HCT116 (cell line): Measurements from ENCODE around the gene GRB2. TPM values are rescaled to one million over a fixed set of nuclear protein-coding genes. Genes with fewer than 3 reads are reported as not detected.

ENCODE experiments used
- ATAC-seq: fragments of 200-7000 bp; cut with Tn5 transposase; 2 replicates; pipeline ENCODE4 v1.9.1; 2020; ENCODE audit warnings: mild to moderate bottlenecking, moderate library complexity
- BruUV-seq: library from RNA; stranded (reverse); fragments of 400-500 nt; replicated peaks from 2 replicates; lab custom pipeline; 2021; lab: Mats Ljungman, UMichigan
- CTCF ChIA-PET: fragments of 300-600 bp; sonication (Branson Sonifier 250); formaldehyde crosslinking; loops from one replicate; lab custom pipeline; 2021; ENCODE audit warnings: antibody characterized with exemption; lab: Charles Lee
- POLR2A ChIA-PET: fragments of 300-600, 350-600 bp; sonication (Branson Sonifier 250); formaldehyde crosslinking; loops from one replicate; lab custom pipeline; 2021; ENCODE audit warnings: antibody characterized with exemption; lab: Charles Lee
- RAD21 ChIA-PET, 2 experiments: fragments of 300-600 bp; sonication (Branson Sonifier 250); formaldehyde crosslinking; loops; one replicate each; lab custom pipeline; 2023; ENCODE audit warnings: low total read pairs in 2 of 2; ENCODE audit not compliant: uncharacterized antibody in 2 of 2, unreplicated experiment in 2 of 2, low non-redundant PET in 1 of 2; lab: Charles Lee
- DNase-seq: peaks from one replicate; pipeline ENCODE4 v3.0.0-alpha.2; 2010; ENCODE audit warnings: low read depth, low spot score
- H2AFZ ChIP-seq: fragments of 200-600 bp; shearing (Covaris generic), sonication (generic); 2 replicates; pipeline ENCODE4 v1.6.1; 2017; ENCODE audit warnings: low read depth, mixed run types, mixed read lengths, antibody characterized with exemption, low read length; ENCODE audit not compliant: poor library complexity, severe bottlenecking
- H3K27ac ChIP-seq: 2 replicates; pipeline ENCODE4 v1.5.1; 2012; ENCODE audit warnings: low read depth, low read length
- H3K27me3 ChIP-seq: fragments of 200-600 bp; sonication (generic); 2 replicates; pipeline ENCODE4 v1.6.1; 2016; ENCODE audit warnings: mixed run types, low read length, mixed read lengths; ENCODE audit not compliant: insufficient read depth
- H3K36me3 ChIP-seq, 2 experiments: fragments of 200-500 bp in 1 of 2; fragments of 200-600 bp in 1 of 2; sonication (Bioruptor generic) in 1 of 2; sonication (generic) in 1 of 2; 2 replicates each; pipeline versions ENCODE4 v1.5.1 to v1.6.1; 2014 to 2016; ENCODE audit warnings: low read length in 2 of 2, inconsistent platforms in 1 of 2, mixed read lengths in 1 of 2, mixed run types in 1 of 2; ENCODE audit not compliant: insufficient read depth in 2 of 2, control insufficient read depth in 1 of 2
- H3K4me1 ChIP-seq, 2 experiments: fragments of 200-600 bp in 1 of 2; sonication (generic) in 1 of 2; 2 replicates each; pipeline versions ENCODE4 v1.5.1 to v1.6.1; 2012 to 2017; ENCODE audit warnings: low read length in 2 of 2, inconsistent platforms in 1 of 2, mild to moderate bottlenecking in 1 of 2, mixed read lengths in 1 of 2, mixed run types in 1 of 2, moderate library complexity in 1 of 2; ENCODE audit not compliant: insufficient read depth in 2 of 2, control insufficient read depth in 1 of 2
- H3K4me2 ChIP-seq: fragments of 200-600 bp; sonication (generic); 2 replicates; pipeline ENCODE4 v1.6.1; 2017; ENCODE audit warnings: mixed run types, low read length, mixed read lengths
- H3K4me3 ChIP-seq, 2 experiments: fragments of 200-600 bp in 1 of 2; sonication (generic) in 1 of 2; replicated peaks in 1 of 2; 2 replicates each; pipeline ENCODE4 v1.5.1; 2011 to 2016; ENCODE audit warnings: low read length in 2 of 2, control low read depth in 1 of 2, low read depth in 1 of 2, mild to moderate bottlenecking in 1 of 2, mixed read lengths in 1 of 2, mixed run types in 1 of 2
- H3K79me2 ChIP-seq: fragments of 200-600 bp; sonication (generic); 2 replicates; pipeline ENCODE4 v1.6.1; 2017; ENCODE audit warnings: mild to moderate bottlenecking, mixed run types, low read length, moderate library complexity, mixed read lengths; ENCODE audit not compliant: insufficient read depth
- H3K9ac ChIP-seq: fragments of 200-600 bp; sonication (generic); 2 replicates; pipeline ENCODE4 v1.6.1; 2016; ENCODE audit warnings: low read length, mixed read lengths
- H3K9me2 ChIP-seq: fragments of 200-600 bp; sonication (generic), shearing (Covaris generic); 2 replicates; pipeline ENCODE4 v1.6.1; 2017; ENCODE audit warnings: mixed run types, mild to moderate bottlenecking, moderate library complexity; ENCODE audit not compliant: insufficient read depth
- H3K9me3 ChIP-seq, 2 experiments: fragments of 200-500 bp in 1 of 2; fragments of 200-600 bp in 1 of 2; sonication (Bioruptor generic) in 1 of 2; sonication (generic) in 1 of 2; 2 replicates each; pipeline ENCODE4 v1.6.1; 2014 to 2017; ENCODE audit warnings: low read length in 2 of 2, mixed read lengths in 2 of 2, inconsistent platforms in 1 of 2, low read depth in 1 of 2, mild to moderate bottlenecking in 1 of 2, mixed run types in 1 of 2, moderate library complexity in 1 of 2; ENCODE audit not compliant: control insufficient read depth in 1 of 2, insufficient read depth in 1 of 2
- H4K20me1 ChIP-seq: fragments of 200-600 bp; sonication (generic), shearing (Covaris generic); 2 replicates; pipeline ENCODE4 v1.6.1; 2017; ENCODE audit warnings: mixed run types, mild to moderate bottlenecking, moderate library complexity; ENCODE audit not compliant: insufficient read depth
- CEBPB ChIP-seq: IDR thresholded peaks from 2 replicates; pipeline ENCODE4 v1.6.1; 2012; ENCODE audit warnings: low read depth
- FOSL1 ChIP-seq: IDR thresholded peaks from 2 replicates; pipeline ENCODE4 v1.6.1; 2012; ENCODE audit warnings: low read depth
- JUND ChIP-seq: IDR thresholded peaks from 2 replicates; pipeline ENCODE4 v1.6.1; 2012
- POLR2A ChIP-seq: IDR thresholded peaks from 2 replicates; pipeline ENCODE4 v1.7.0; 2011; ENCODE audit warnings: borderline replicate concordance; ENCODE audit not compliant: insufficient read depth, insufficient read length; ENCODE audit errors: extremely low read depth
- POLR2AphosphoS5 ChIP-seq: IDR thresholded peaks from 2 replicates; pipeline ENCODE4 v1.6.1; 2011; ENCODE audit warnings: mild to moderate bottlenecking, low read depth, low read length, moderate library complexity
- RAD21 ChIP-seq: IDR thresholded peaks from 2 replicates; pipeline ENCODE4 v1.6.1; 2012; ENCODE audit warnings: low read depth, mild to moderate bottlenecking
- SIN3A ChIP-seq: IDR thresholded peaks from 2 replicates; pipeline ENCODE4 v1.6.1; 2012; ENCODE audit warnings: low read depth
- SRF ChIP-seq: IDR thresholded peaks from 2 replicates; pipeline ENCODE4 v1.6.1; 2012; ENCODE audit warnings: low read depth
- YY1 ChIP-seq: IDR thresholded peaks from 2 replicates; pipeline ENCODE4 v1.6.1; 2011; ENCODE audit warnings: low read length, low read depth, moderate library complexity, mild to moderate bottlenecking; ENCODE audit not compliant: insufficient replicate concordance; ENCODE audit errors: extremely low read depth
- ZFX ChIP-seq: fragments of 450-650 bp; IDR thresholded peaks from 2 replicates; pipeline ENCODE4 v1.6.1; 2017
- ZNF274 ChIP-seq: fragments of 200-500 bp; sonication (Bioruptor generic); IDR thresholded peaks from 2 replicates; pipeline ENCODE4 v1.6.1; 2014; ENCODE audit warnings: mild to moderate bottlenecking, low read depth, low read length, inconsistent platforms
- intact Hi-C: fragments of 100-400 bp; cut with micrococcal nuclease; formaldehyde crosslinking; loops from 2 replicates; pipeline ENCODE4 v1.10.0; 2022
- total RNA-seq: library from RNA; stranded (reverse); gene quantifications from one replicate; pipeline ENCODE4 v1.2.1, GENCODE V29; 2021; ENCODE audit not compliant: unreplicated experiment
- TF ChIP-seq, protein P1 (sequence below): IDR thresholded peaks from 2 replicates; pipeline ENCODE4 v1.6.1; 2012
- TF ChIP-seq, protein P2 (sequence below): IDR thresholded peaks from 2 replicates; pipeline ENCODE4 v1.6.1; 2012
- TF ChIP-seq, protein P3 (sequence below), 3 experiments: fragments of 200-600 bp in 1 of 3; sonication (generic) in 1 of 3; IDR thresholded peaks in 2 of 3; conservative IDR thresholded peaks in 1 of 3; 2 replicates each; pipeline ENCODE4 v1.5.1; 2012 to 2017; ENCODE audit warnings: low read depth in 2 of 3, low read length in 2 of 3, antibody characterized with exemption in 1 of 3, borderline replicate concordance in 1 of 3, control low read depth in 1 of 3, mild to moderate bottlenecking in 1 of 3, mixed read lengths in 1 of 3, mixed run types in 1 of 3, moderate library complexity in 1 of 3; ENCODE audit not compliant: insufficient read depth in 1 of 3
- TF ChIP-seq, protein P4 (sequence below): IDR thresholded peaks from 2 replicates; pipeline ENCODE4 v1.6.1; 2011; ENCODE audit warnings: mild to moderate bottlenecking, low read length, moderate library complexity; ENCODE audit not compliant: insufficient replicate concordance; ENCODE audit errors: extremely low read depth

GRB2 gene
- total RNA-seq, 1 experiment from 2014 or later = 146 TPM

DNA sequence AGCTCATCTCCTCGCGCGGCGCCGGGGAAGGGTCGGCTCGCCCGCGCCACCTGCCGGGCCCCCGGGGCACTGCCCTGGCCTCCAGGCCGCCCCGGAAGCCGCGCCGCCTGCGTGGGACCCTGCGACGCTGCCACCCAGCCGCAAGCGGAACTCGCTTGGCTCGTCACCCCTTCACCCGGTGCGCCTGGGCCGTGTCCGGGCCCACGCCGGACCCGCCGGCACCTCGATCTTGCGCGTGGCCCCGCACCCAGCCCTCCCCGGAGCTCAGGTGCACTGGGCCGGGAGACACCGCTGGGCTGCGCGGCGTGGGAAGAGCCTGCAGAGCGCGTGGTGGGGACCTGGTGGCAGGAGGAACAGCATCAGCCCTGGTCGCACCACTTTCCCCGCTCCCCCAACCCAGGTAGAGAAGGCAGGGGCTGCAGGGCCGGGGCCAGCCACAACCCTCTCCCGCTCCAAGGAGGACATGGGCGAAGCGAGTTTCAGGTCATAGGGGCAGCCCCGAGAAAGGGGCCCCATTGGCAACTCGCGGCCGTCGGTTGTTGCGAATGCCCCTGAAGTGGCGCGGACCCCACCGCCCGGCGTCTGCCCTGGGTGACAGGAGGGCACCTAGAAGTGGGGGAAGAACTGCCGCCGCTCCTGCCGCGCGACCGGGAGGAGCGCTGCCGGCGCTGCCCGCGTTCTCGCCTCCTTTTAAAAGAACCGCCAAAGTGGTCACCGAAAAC, 134.1 kb downstream of the GRB2 start:
- POLR2A ChIA-PET = interaction anchor here (0.6 to 2.4 kb wide), 17 partner anchors 8 to 509 kb away, joined by 3 to 40 read pairs (median 3); partner anchors contain the start of genes FDXR, GGA3, GRB2 and MRPS7
- ATAC-seq (peak; percentile 72), DNase-seq (no peak)
- Histone ChIP-seq H2AFZ (no peak overlapping the region), H3K9me2 (no peaks in the 10 kb centered on the region), H3K27ac (peak overlapping the region; percentile 94), H3K27me3 (no peaks in the 10 kb centered on the region), H3K4me1 (peaks cover 16 to 45% of the 10 kb centered on the region in 2 experiments), H3K36me3 (peaks cover 0 to 32% of the 10 kb centered on the region in 2 experiments; a peak in 1 of 4 replicates), H3K4me2 (peak overlapping the region; percentile 84), H3K9me3 (no peaks in the 10 kb centered on the region), H4K20me1 (no peaks in the 10 kb centered on the region), H3K79me2 (peaks cover 9% of the 10 kb centered on the region; the same call in 1 of the 2 replicates), H3K9ac (peak overlapping the region; percentile 97), H3K4me3 (peak overlapping the region; percentile 90 to 98)
- TF ChIP-seq, protein P1, sequence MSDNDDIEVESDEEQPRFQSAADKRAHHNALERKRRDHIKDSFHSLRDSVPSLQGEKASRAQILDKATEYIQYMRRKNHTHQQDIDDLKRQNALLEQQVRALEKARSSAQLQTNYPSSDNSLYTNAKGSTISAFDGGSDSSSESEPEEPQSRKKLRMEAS = peak; percentile 74
- no peak for TF ChIP-seq CEBPB
- TF ChIP-seq ZNF274 = no peak
- TF ChIP-seq FOSL1 = no peak
- peak; percentile 72 for TF ChIP-seq SIN3A
- TF ChIP-seq SRF = peak; percentile 77; the same call in 1 of the 2 replicates
- TF ChIP-seq, protein P2, sequence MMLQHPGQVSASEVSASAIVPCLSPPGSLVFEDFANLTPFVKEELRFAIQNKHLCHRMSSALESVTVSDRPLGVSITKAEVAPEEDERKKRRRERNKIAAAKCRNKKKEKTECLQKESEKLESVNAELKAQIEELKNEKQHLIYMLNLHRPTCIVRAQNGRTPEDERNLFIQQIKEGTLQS = no peak
- peak; percentile 36 for TF ChIP-seq YY1
- no peak for TF ChIP-seq JUND
- TF ChIP-seq ZFX = peak; percentile 86; the same call in 1 of the 2 replicates
- TF ChIP-seq RAD21 = 0 out of 2 replicates have a peak, but pooled peaks have one; percentile 19
- TF ChIP-seq, protein P3, sequence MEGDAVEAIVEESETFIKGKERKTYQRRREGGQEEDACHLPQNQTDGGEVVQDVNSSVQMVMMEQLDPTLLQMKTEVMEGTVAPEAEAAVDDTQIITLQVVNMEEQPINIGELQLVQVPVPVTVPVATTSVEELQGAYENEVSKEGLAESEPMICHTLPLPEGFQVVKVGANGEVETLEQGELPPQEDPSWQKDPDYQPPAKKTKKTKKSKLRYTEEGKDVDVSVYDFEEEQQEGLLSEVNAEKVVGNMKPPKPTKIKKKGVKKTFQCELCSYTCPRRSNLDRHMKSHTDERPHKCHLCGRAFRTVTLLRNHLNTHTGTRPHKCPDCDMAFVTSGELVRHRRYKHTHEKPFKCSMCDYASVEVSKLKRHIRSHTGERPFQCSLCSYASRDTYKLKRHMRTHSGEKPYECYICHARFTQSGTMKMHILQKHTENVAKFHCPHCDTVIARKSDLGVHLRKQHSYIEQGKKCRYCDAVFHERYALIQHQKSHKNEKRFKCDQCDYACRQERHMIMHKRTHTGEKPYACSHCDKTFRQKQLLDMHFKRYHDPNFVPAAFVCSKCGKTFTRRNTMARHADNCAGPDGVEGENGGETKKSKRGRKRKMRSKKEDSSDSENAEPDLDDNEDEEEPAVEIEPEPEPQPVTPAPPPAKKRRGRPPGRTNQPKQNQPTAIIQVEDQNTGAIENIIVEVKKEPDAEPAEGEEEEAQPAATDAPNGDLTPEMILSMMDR (IDR thresholded peaks at IDR 0.05 in 2 of 3, conservative IDR thresholded peaks at IDR 0.05 in 1 of 3; ENCODE audit: borderline replicate concordance in 1 of 3, insufficient read depth in 1 of 3, low read depth in 2 of 3, low read length in 2 of 3) = peak in 2 of 3 experiments; percentile 54 to 61; a peak in 4 of 6 replicates
- TF ChIP-seq POLR2A = peak; percentile 79
- TF ChIP-seq, protein P4, sequence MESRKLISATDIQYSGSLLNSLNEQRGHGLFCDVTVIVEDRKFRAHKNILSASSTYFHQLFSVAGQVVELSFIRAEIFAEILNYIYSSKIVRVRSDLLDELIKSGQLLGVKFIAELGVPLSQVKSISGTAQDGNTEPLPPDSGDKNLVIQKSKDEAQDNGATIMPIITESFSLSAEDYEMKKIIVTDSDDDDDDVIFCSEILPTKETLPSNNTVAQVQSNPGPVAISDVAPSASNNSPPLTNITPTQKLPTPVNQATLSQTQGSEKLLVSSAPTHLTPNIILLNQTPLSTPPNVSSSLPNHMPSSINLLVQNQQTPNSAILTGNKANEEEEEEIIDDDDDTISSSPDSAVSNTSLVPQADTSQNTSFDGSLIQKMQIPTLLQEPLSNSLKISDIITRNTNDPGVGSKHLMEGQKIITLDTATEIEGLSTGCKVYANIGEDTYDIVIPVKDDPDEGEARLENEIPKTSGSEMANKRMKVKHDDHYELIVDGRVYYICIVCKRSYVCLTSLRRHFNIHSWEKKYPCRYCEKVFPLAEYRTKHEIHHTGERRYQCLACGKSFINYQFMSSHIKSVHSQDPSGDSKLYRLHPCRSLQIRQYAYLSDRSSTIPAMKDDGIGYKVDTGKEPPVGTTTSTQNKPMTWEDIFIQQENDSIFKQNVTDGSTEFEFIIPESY = peak; percentile 81
- TF ChIP-seq POLR2AphosphoS5 = peak; percentile 75
- intact Hi-C loops = loop anchor here (2.0 to 5.0 kb wide), 3 partner anchors 133 to 246 kb away; partner anchors contain the start of genes CASKIN2, GRB2 and TSEN54
- CTCF ChIA-PET = interaction anchor here (0.6 to 4.2 kb wide), 31 partner anchors 9 to 398 kb away, joined by 3 to 51 read pairs (median 4); partner anchors contain the start of genes FDXR, GGA3, GRB2 and MRPS7
- BruUV-seq = TSS peak; percentile 23
- RAD21 ChIA-PET = interaction anchor here (1.0 to 1.8 kb wide), 4 partner anchors 9 to 141 kb away, joined by 3 to 6 read pairs (median 5); partner anchors contain the start of genes SLC25A19 (in 2 of the 2) and MRPS7 (in 1 of the 2)
